Lower leg skin (tissue), 3 donors: ENCODE data around the gene EEF1AKMT2.

Experiments used
- CTCF ChIP-seq, 3 donors: fragments of 450-650 bp; IDR thresholded peaks; one replicate each; pipeline ENCODE4 v1.5.1; 2016; ENCODE audit warnings: antibody characterized with exemption in 3 of 3, mild to moderate bottlenecking in 3 of 3, moderate library complexity in 2 of 3
- POLR2A ChIP-seq, 2 donors: fragments of 450-650 bp; IDR thresholded peaks; one replicate each; pipeline ENCODE4 v1.6.1; 2016 to 2017; ENCODE audit warnings: antibody characterized with exemption in 2 of 2, mild to moderate bottlenecking in 1 of 2, moderate library complexity in 1 of 2

GRCh38 chr10:124738441-124738840, 53.2 kb downstream of the EEF1AKMT2 start:
- TF ChIP-seq CTCF (IDR thresholded peaks at IDR 0.05) (no peak), POLR2A (IDR thresholded peaks at IDR 0.05) (no peak)
